GM10248 (cell line): ENCODE measurements around the gene ZNF831.

Experiments
- CTCF ChIA-PET: fragments of 300-600 bp; sonication (Branson Sonifier 250); formaldehyde crosslinking; extraction: SDS; loops from one replicate; lab custom pipeline; 2021; ENCODE audit warnings: antibody characterized with exemption; lab: Yijun Ruan, JAX
- POLR2A ChIA-PET: fragments of 350-650 bp; sonication (Branson Sonifier 250); formaldehyde crosslinking; extraction: SDS; loops from one replicate; lab custom pipeline; 2020; ENCODE audit warnings: antibody characterized with exemption; lab: Yijun Ruan, JAX
- DNase-seq: peaks from one replicate; pipeline ENCODE4 v3.0.0; 2012; ENCODE audit errors: extremely low spot score
- TF ChIP-seq, protein P1 (sequence below): IDR thresholded peaks from 2 replicates; pipeline ENCODE4 v1.5.1; 2012; ENCODE audit warnings: mild to moderate bottlenecking, low read depth; ENCODE audit errors: extremely low read depth, missing control alignments, control extremely low read depth

Gene ZNF831

DNA sequence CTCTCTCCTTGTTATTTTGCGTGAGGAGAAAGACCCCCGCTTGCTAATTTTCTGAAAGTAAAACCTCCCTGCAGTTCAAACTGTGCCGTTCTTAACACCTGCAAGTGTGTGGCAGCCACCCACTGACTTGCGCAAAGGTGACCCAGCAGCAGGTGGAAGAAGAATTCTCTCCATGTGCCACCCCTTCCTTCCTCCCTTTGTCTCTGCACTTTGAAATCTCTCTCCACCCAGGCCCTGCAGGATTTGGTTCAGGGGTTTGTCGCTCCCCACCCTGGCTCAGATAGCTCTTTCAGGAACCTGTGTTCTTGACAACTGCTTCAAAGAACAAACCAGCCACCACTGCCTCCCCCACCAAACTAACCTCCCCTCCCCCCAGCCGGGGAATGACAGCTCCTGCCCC, 41.4 kb downstream of the ZNF831 start:
- ChIA-PET POLR2A (no interaction called here), CTCF (interaction anchor here (0.9 to 5.9 kb wide), 10 partner anchors 10 to 341 kb away, joined by 3 to 115 read pairs (median 24); partner anchors contain the start of gene ATP5F1E)

GRCh38 chr20:59207235-59207634, 43.6 kb downstream of the ZNF831 start:
- DNase-seq = no peak
- CTCF ChIA-PET = interaction anchor here (0.9 to 5.9 kb wide), 44 partner anchors 9 to 972 kb away, joined by 3 to 115 read pairs (median 5); partner anchors contain the start of genes ATP5F1E and ZNF831
- POLR2A ChIA-PET = no interaction called here
- TF ChIP-seq, protein P1, sequence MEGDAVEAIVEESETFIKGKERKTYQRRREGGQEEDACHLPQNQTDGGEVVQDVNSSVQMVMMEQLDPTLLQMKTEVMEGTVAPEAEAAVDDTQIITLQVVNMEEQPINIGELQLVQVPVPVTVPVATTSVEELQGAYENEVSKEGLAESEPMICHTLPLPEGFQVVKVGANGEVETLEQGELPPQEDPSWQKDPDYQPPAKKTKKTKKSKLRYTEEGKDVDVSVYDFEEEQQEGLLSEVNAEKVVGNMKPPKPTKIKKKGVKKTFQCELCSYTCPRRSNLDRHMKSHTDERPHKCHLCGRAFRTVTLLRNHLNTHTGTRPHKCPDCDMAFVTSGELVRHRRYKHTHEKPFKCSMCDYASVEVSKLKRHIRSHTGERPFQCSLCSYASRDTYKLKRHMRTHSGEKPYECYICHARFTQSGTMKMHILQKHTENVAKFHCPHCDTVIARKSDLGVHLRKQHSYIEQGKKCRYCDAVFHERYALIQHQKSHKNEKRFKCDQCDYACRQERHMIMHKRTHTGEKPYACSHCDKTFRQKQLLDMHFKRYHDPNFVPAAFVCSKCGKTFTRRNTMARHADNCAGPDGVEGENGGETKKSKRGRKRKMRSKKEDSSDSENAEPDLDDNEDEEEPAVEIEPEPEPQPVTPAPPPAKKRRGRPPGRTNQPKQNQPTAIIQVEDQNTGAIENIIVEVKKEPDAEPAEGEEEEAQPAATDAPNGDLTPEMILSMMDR = no peak

More for the DNA sequence above, 41.4 kb downstream of the ZNF831 start:
- DNase-seq = no peak
- TF ChIP-seq, protein P1 = no peak

DNA sequence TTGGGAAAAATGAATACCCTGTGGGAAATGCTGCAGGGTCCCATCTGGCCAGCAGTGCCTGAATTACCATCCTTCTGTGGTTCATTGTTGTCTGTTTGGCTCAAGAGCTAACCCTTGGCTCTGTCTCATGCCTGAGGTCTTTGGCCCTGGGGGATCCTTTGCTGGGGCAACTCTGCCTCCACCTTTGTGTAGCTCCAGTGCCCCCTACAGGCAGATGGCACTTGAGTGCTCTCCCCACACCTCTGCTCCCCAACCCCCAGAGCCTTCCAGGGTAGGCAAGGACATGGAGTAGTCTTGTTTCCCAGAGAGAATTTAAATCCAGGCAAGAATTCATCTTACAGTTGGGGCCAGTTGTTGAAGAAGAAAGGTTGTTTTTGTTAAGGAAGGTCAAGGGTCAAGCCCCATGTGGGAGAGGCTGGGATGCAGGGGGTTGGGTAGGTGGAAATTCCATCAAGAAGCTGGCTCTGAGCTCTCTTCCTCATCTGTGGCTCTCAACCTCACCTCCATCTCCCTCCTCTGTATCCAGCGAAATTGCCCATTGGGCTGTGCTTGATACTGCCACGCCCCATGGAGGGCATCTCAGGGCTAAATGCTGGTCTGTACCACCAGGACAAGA, 44.2 kb downstream of the ZNF831 start:
- TF ChIP-seq, protein P1 = peak; percentile 79
- ChIA-PET POLR2A (no interaction called here), CTCF (interaction anchor here (0.8 to 5.9 kb wide), 50 partner anchors 10 to 973 kb away, joined by 3 to 115 read pairs (median 4); partner anchors contain the start of genes ATP5F1E, STX16 and ZNF831)
- DNase-seq = peak; percentile 86

- CTCF ChIA-PET = interaction anchor here (1.3 to 5.9 kb wide), 4 partner anchors 11 to 123 kb away, joined by 5 to 115 read pairs (median 6); no protein-coding TSS in a partner anchor
- TF ChIP-seq, protein P1 = no peak
- no peak for DNase-seq
- POLR2A ChIA-PET = no interaction called here
These were observed 46.6 kb downstream of the ZNF831 start for GRCh38 chr20:59210186-59210585.

DNA sequence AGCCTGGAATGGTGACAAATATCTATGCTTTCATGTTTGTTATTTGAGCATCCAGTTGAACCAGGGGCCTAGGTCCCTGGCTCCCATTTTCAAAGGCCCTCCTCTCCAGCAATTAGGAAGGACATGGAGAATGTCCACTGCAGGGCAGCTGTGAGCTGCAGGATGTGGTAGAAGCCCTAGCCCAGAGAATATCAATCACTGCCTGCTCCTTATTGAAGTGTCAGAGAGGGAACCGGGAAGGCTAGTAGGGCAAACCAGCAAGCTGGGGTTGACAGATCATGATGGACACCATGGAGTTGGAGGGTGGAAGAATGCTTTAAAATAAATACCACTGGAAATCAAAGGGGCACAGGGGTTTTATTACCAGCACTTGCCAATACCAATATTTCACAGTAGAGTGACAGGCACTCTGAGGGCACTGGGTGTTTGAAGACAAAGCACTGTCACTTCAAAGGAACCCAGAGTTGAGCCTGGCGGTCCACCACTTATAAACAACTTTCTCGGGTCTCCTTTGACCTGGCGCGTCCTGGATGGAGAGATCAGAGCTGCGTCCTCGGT, 47.7 kb downstream of the ZNF831 start:
- POLR2A ChIA-PET = no interaction called here
- DNase-seq = no peak
- CTCF ChIA-PET = interaction anchor here (1.6 to 1.7 kb wide), 2 partner anchors 10 to 124 kb away, joined by 5 to 8 read pairs; no protein-coding TSS in a partner anchor
- TF ChIP-seq, protein P1 = no peak

- TF ChIP-seq, protein P1 = no peak
- ChIA-PET CTCF (interaction anchor here (2.1 to 3.2 kb wide), 2 partner anchors 9 to 126 kb away, joined by 15 read pairs; no protein-coding TSS in a partner anchor), POLR2A (no interaction called here)
- DNase-seq = no peak
These were observed 50.5 kb downstream of the ZNF831 start for GRCh38 chr20:59214073-59214472.
